Right atrium auricular region (tissue), 2 donors: ENCODE data around the gene FOLR2. TPM values are rescaled to one million over a fixed set of nuclear protein-coding genes. Genes with fewer than 3 reads are reported as not detected.

Experiments used
- DNase-seq: peaks from one replicate; pipeline ENCODE4 v3.0.0-alpha.2; 2019; ENCODE audit warnings: low spot score
- H3K27ac ChIP-seq, 2 donors: fragments of 200-600 bp; sonication (generic); 1 replicate in 1 of 2; 2 replicates in 1 of 2; pipeline ENCODE4 v1.5.1; 2016 to 2019
- H3K27me3 ChIP-seq, 2 donors: fragments of 200-600 bp; sonication (generic); one replicate each; pipeline versions ENCODE4 v1.5.1 to v1.6.0; 2017 to 2019
- H3K36me3 ChIP-seq: fragments of 200-600 bp; sonication (generic); one replicate; pipeline ENCODE4 v1.5.1; 2016
- H3K4me1 ChIP-seq, 2 donors: fragments of 200-600 bp; sonication (generic); one replicate each; pipeline versions ENCODE4 v1.5.1 to v1.6.0; 2017 to 2019
- H3K4me3 ChIP-seq, 2 donors: fragments of 200-600 bp; sonication (generic); 1 replicate in 1 of 2; 2 replicates in 1 of 2; pipeline ENCODE4 v1.5.1; 2017 to 2019; ENCODE audit warnings: mild to moderate bottlenecking in 1 of 2, moderate library complexity in 1 of 2
- H3K9me3 ChIP-seq, 2 donors: fragments of 200-600 bp; sonication (generic); one replicate each; pipeline ENCODE4 v1.5.1; 2019
- CTCF ChIP-seq, 2 donors: fragments of 200-600 bp; sonication (generic); IDR thresholded peaks; one replicate each; pipeline ENCODE4 v1.5.1; 2019; ENCODE audit warnings: antibody characterized with exemption in 2 of 2
- total RNA-seq, 2 donors: library from RNA; depleted of rRNA; stranded (reverse); fragments of >200 nt; gene quantifications; one replicate each; pipeline ENCODE4 v1.1.0, GENCODE V29; 2016

The FOLR2 gene
- total RNA-seq, 2 donors from 2014 or later = 10.8 to 32.5 TPM

- Histone ChIP-seq H3K4me3 (no peak overlapping the region), H3K4me1 (peaks cover 0 to 19% of the 10 kb centered on the region in 2 donors), H3K9me3 (no peaks in the 10 kb centered on the region), H3K27me3 (no peaks in the 10 kb centered on the region), H3K27ac (no peak overlapping the region), H3K36me3 (peaks cover 87% of the 10 kb centered on the region)
- no peak for TF ChIP-seq CTCF (IDR thresholded peaks at IDR 0.05)
- no peak for DNase-seq
These were observed 17.3 kb downstream of the FOLR2 start for GRCh38 chr11:72233773-72234513.

- H3K27me3 ChIP-seq = no peaks in the 10 kb centered on the region
- no peak for DNase-seq
- no peak overlapping the region for H3K4me3 ChIP-seq
- H3K27ac ChIP-seq = no peak overlapping the region
- H3K36me3 ChIP-seq = peaks cover 82% of the 10 kb centered on the region
- TF ChIP-seq CTCF (IDR thresholded peaks at IDR 0.05) = no peak
- H3K4me1 ChIP-seq = peaks cover 0 to 24% of the 10 kb centered on the region in 2 donors
- H3K9me3 ChIP-seq = no peaks in the 10 kb centered on the region
These were observed 17.9 kb downstream of the FOLR2 start for GRCh38 chr11:72234514-72234830.

GRCh38 chr11:72234920-72235319 is 18.3 kb downstream of the FOLR2 start:
- no peak overlapping the region for H3K4me3 ChIP-seq
- DNase-seq = no peak
- peaks cover 77% of the 10 kb centered on the region for H3K36me3 ChIP-seq
- H3K27me3 ChIP-seq = no peaks in the 10 kb centered on the region
- peaks cover 0 to 28% of the 10 kb centered on the region in 2 donors for H3K4me1 ChIP-seq
- no peaks in the 10 kb centered on the region for H3K9me3 ChIP-seq
- TF ChIP-seq CTCF (IDR thresholded peaks at IDR 0.05) = no peak
- H3K27ac ChIP-seq = no peak overlapping the region

GRCh38 chr11:72235351-72236057 is 18.9 kb downstream of the FOLR2 start:
- no peak for DNase-seq
- TF ChIP-seq CTCF (IDR thresholded peaks at IDR 0.05) = no peak
- Histone ChIP-seq H3K4me1 (peaks cover 0 to 33% of the 10 kb centered on the region in 2 donors), H3K36me3 (peaks cover 71% of the 10 kb centered on the region), H3K9me3 (no peaks in the 10 kb centered on the region), H3K27ac (no peak overlapping the region), H3K4me3 (no peak overlapping the region), H3K27me3 (no peaks in the 10 kb centered on the region)

- Histone ChIP-seq H3K4me3 (no peak overlapping the region), H3K9me3 (no peaks in the 10 kb centered on the region), H3K27ac (no peak overlapping the region), H3K4me1 (peaks cover 0 to 36% of the 10 kb centered on the region in 2 donors), H3K27me3 (peaks cover 0 to 5% of the 10 kb centered on the region in 2 donors), H3K36me3 (peaks cover 64% of the 10 kb centered on the region)
- TF ChIP-seq CTCF (IDR thresholded peaks at IDR 0.05) = no peak
- DNase-seq = no peak
These were observed 19.6 kb downstream of the FOLR2 start for GRCh38 chr11:72236083-72236697.
